ENCODE results near the gene FNBP1L. TPM values are rescaled to one million over a fixed set of nuclear protein-coding genes. Genes with fewer than 3 reads are reported as not detected.
"Not testable (repeated sequence)": the region's sequence is repeated elsewhere in the genome, so short reads cannot be mapped to it uniquely, and the experiment has no call there.

FNBP1L gene
- total RNA-seq, 1 donor from 2014 or later = 78.6 TPM

DNA sequence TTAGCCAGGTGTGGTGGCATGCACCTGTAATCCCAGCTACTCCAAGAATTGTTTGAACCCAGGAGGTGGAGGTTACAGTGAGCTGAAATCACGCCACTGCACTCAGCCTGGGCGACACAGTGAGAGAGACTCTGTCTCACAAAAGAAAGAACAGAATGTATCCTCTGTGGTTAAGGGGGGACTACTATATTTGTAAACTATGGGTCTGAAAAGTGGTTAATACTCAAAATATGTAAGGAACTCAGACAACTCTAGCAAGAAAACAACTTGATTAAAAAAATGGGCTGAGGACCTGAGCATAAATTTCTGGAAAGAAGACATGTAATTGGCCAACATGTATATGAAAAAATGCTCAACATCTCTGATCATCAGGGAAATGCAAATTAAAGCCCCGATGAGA is 11.2 kb downstream of the FNBP1L start:
- DNase-seq (ENCODE audit: low read depth) = no peak
- TF ChIP-seq, protein P1, sequence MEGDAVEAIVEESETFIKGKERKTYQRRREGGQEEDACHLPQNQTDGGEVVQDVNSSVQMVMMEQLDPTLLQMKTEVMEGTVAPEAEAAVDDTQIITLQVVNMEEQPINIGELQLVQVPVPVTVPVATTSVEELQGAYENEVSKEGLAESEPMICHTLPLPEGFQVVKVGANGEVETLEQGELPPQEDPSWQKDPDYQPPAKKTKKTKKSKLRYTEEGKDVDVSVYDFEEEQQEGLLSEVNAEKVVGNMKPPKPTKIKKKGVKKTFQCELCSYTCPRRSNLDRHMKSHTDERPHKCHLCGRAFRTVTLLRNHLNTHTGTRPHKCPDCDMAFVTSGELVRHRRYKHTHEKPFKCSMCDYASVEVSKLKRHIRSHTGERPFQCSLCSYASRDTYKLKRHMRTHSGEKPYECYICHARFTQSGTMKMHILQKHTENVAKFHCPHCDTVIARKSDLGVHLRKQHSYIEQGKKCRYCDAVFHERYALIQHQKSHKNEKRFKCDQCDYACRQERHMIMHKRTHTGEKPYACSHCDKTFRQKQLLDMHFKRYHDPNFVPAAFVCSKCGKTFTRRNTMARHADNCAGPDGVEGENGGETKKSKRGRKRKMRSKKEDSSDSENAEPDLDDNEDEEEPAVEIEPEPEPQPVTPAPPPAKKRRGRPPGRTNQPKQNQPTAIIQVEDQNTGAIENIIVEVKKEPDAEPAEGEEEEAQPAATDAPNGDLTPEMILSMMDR (IDR thresholded peaks at IDR 0.05; ENCODE audit: insufficient read depth, low read length, poor library complexity, severe bottlenecking) = no peak
- H3K27me3 ChIP-seq (ENCODE audit: control insufficient read depth, insufficient read depth, low read length) = no peaks in the 10 kb centered on the region
- H3K4me3 ChIP-seq (ENCODE audit: low read depth, low read length) = no peak overlapping the region
- no peaks in the 10 kb centered on the region for H3K36me3 ChIP-seq (ENCODE audit: control insufficient read depth, insufficient read depth, low read length)

DNA sequence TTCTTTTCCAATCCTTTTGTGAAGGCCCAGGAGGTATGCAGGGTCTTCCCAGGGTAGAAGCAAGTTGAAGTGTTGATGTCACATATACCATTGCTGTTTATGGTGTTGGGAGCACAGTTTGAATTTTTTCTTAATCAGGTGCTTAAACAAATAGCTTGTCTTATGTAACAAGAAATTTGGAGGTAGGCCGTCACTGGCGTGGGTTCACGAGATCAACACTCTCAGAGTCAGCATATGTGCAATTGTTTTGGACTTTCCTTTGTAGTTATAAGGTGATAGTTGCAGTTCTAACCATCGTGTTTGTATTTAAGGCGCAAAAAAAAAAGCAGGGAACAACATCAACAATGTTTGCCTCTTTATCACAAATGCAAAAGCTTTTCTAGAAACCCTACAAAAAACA is 13.3 kb downstream of the FNBP1L start:
- no peak for DNase-seq (ENCODE audit: low read depth)
- H3K27me3 ChIP-seq (ENCODE audit: control insufficient read depth, insufficient read depth, low read length) = no peaks in the 10 kb centered on the region
- TF ChIP-seq, protein P1 (IDR thresholded peaks at IDR 0.05; ENCODE audit: insufficient read depth, low read length, poor library complexity, severe bottlenecking) = no peak
- no peak overlapping the region for H3K4me3 ChIP-seq (ENCODE audit: low read depth, low read length)
- no peaks in the 10 kb centered on the region for H3K36me3 ChIP-seq (ENCODE audit: control insufficient read depth, insufficient read depth, low read length)

DNA sequence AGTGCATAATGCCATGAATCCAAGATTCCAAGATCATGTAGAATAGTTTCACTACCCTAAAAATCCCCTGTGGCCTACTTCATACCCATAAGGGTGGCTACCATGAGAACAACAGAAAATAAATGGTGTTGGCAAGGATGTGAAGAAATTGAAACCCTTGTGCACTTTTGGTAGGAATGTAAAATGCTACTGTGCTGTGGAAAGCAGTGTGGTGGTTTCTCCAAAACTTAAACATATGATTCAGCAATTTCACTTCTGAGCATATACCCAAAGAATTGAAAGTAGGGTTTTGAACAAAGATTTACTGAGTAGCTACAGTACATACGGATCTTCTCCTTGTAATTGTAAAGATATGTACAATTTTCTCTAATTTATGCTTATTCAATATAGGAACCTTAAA is 16.0 kb downstream of the FNBP1L start:
- TF ChIP-seq, protein P1 (IDR thresholded peaks at IDR 0.05; ENCODE audit: insufficient read depth, low read length, poor library complexity, severe bottlenecking) = no peak
- Histone ChIP-seq H3K27me3 (ENCODE audit: control insufficient read depth, insufficient read depth, low read length) (no peaks in the 10 kb centered on the region), H3K4me3 (ENCODE audit: low read depth, low read length) (no peak overlapping the region), H3K36me3 (ENCODE audit: control insufficient read depth, insufficient read depth, low read length) (no peaks in the 10 kb centered on the region)
- DNase-seq (ENCODE audit: low read depth) = no peak

DNA sequence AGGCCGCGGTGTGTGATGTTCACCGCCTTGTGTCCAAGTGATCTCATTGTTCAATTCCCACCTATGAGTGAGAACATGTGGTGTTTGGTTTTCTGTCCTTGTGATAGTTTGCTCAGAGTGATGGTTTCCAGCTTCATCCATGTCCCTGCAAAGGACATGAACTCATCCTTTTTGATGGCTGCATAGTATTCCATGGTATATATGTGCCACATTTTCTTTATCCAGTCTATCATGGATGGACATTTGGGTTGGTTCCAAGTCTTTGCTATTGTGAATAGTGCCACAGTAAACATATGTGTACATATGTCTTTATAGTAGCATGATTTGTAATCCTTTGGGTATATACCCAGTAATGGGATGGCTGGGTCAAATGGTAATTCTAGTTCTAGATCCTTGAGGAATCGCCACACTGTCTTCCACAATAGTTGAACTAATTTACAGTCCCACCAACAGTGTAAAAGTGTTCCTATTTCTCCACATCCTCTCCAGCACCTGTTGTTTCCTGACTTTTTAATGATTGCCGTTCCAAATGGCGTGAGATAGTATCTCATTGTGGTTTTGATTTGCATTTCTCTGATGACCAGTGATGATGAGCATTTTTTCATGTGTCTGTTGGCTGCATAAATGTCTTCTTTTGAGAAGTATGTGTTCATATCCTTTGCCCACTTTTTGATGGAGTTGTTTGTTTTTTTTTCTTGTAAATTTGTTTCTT is 17.6 kb downstream of the FNBP1L start:
- H3K4me3 ChIP-seq (ENCODE audit: low read depth, low read length); H3K27me3 ChIP-seq (ENCODE audit: control insufficient read depth, insufficient read depth, low read length); H3K36me3 ChIP-seq (ENCODE audit: control insufficient read depth, insufficient read depth, low read length); DNase-seq (ENCODE audit: low read depth): not testable (repeated sequence)

DNA sequence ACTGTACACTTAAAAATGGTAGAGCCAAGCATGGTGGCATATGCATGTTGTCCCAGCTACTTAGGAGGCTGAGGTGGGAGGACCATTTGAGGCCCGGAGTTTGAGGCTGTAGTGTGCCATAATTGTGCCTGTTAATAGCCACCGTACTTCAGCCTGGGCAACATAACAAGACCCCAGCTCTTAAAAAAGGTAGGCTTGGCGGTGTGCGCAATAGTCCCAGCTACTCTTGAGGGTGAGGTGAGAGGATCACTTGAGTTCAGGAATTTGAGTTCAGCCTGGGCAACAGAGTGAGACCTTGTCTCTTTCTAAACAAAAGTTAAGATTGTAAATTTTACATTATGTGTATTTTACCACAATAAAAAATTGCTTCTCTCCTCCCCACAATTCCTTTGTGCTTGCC is 19.7 kb downstream of the FNBP1L start:
- no peaks in the 10 kb centered on the region for H3K36me3 ChIP-seq (ENCODE audit: control insufficient read depth, insufficient read depth, low read length)
- no peaks in the 10 kb centered on the region for H3K27me3 ChIP-seq (ENCODE audit: control insufficient read depth, insufficient read depth, low read length)
- H3K4me3 ChIP-seq (ENCODE audit: low read depth, low read length) = no peak overlapping the region
- TF ChIP-seq, protein P1 (IDR thresholded peaks at IDR 0.05; ENCODE audit: insufficient read depth, low read length, poor library complexity, severe bottlenecking) = no peak
- DNase-seq (ENCODE audit: low read depth) = no peak

DNA sequence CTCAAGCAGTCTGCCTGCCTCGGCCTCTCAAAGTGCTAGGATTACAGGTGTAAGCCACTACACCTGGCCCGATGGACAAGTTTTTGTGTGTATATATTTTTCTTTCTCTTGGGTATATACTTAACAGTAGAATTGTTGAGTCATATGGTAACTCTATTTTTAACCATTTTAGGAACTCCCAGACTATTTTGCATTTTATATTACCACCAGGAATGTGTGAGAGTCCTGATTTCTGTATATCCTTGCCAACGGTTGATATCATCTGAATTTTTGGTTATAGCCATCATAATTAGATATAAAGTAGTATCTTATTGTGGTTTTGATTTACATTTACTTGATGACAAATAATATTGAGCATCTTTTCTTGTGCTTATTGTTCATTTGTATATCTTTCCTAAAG is 20.7 kb downstream of the FNBP1L start:
- Histone ChIP-seq H3K4me3 (ENCODE audit: low read depth, low read length) (no peak overlapping the region), H3K27me3 (ENCODE audit: control insufficient read depth, insufficient read depth, low read length) (no peaks in the 10 kb centered on the region), H3K36me3 (ENCODE audit: control insufficient read depth, insufficient read depth, low read length) (no peaks in the 10 kb centered on the region)
- TF ChIP-seq, protein P1 (IDR thresholded peaks at IDR 0.05; ENCODE audit: insufficient read depth, low read length, poor library complexity, severe bottlenecking) = no peak
- DNase-seq (ENCODE audit: low read depth) = no peak

DNA sequence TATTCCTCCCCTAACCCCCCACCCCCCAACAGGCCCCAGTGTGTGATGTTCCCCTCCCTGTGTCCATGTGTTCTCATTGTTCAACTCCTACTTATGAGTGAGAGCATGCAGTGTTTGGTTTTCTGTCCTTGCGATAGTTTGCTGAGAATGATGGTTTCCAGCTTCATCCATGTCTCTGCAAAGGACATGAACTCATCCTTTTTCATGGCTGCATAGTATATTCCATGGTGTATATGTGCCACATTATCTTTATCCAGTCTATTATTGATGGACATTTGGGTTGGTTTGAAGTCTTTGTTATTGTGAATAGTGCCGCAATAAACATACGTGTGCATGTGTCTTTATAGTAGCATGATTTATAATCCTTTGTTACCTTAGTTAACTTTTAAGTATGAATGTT is 21.3 kb downstream of the FNBP1L start:
- H3K4me3 ChIP-seq (ENCODE audit: low read depth, low read length); DNase-seq (ENCODE audit: low read depth); H3K27me3 ChIP-seq (ENCODE audit: control insufficient read depth, insufficient read depth, low read length); H3K36me3 ChIP-seq (ENCODE audit: control insufficient read depth, insufficient read depth, low read length): not testable (repeated sequence)
